PFSK-1 (cell line): ENCODE results near the gene ZNF71.

Source experiments
- FOXP2 ChIP-seq: optimal IDR thresholded peaks from 2 replicates; pipeline ENCODE3; 2011; ENCODE audit warnings: borderline replicate concordance, control low read depth, inconsistent platforms; ENCODE audit not compliant: insufficient read depth; ENCODE audit errors: extremely low read length, extremely low read depth
- POLR2AphosphoS5 ChIP-seq: IDR thresholded peaks from 2 replicates; pipeline ENCODE4 v1.6.1; 2012; ENCODE audit warnings: low read depth, mild to moderate bottlenecking, control low read depth, low read length, moderate library complexity
- SIN3A ChIP-seq: IDR thresholded peaks from 2 replicates; pipeline ENCODE4 v1.6.1; 2012; ENCODE audit warnings: mild to moderate bottlenecking, low read length, moderate library complexity, borderline replicate concordance; ENCODE audit not compliant: insufficient read depth
- TAF1 ChIP-seq: IDR thresholded peaks from 2 replicates; pipeline ENCODE4 v1.6.1; 2012; ENCODE audit warnings: low read length, control low read depth, borderline replicate concordance; ENCODE audit not compliant: insufficient read depth
- TF ChIP-seq, protein P1 (sequence below), 2 experiments: IDR thresholded peaks; 2 replicates each; pipeline versions ENCODE4 v1.6.1 to v1.8.0; 2011 to 2012; ENCODE audit warnings: low read depth in 2 of 2, low read length in 2 of 2, control low read depth in 1 of 2, inconsistent platforms in 1 of 2, mild to moderate bottlenecking in 1 of 2, moderate library complexity in 1 of 2; ENCODE audit not compliant: insufficient read depth in 1 of 2

The ZNF71 gene

GRCh38 chr19:56594446-56594782, 688 bp upstream of the ZNF71 start:
- no peak for TF ChIP-seq POLR2AphosphoS5
- no peak for TF ChIP-seq TAF1
- no peak for TF ChIP-seq FOXP2
- no peak for TF ChIP-seq SIN3A
- TF ChIP-seq, protein P1, sequence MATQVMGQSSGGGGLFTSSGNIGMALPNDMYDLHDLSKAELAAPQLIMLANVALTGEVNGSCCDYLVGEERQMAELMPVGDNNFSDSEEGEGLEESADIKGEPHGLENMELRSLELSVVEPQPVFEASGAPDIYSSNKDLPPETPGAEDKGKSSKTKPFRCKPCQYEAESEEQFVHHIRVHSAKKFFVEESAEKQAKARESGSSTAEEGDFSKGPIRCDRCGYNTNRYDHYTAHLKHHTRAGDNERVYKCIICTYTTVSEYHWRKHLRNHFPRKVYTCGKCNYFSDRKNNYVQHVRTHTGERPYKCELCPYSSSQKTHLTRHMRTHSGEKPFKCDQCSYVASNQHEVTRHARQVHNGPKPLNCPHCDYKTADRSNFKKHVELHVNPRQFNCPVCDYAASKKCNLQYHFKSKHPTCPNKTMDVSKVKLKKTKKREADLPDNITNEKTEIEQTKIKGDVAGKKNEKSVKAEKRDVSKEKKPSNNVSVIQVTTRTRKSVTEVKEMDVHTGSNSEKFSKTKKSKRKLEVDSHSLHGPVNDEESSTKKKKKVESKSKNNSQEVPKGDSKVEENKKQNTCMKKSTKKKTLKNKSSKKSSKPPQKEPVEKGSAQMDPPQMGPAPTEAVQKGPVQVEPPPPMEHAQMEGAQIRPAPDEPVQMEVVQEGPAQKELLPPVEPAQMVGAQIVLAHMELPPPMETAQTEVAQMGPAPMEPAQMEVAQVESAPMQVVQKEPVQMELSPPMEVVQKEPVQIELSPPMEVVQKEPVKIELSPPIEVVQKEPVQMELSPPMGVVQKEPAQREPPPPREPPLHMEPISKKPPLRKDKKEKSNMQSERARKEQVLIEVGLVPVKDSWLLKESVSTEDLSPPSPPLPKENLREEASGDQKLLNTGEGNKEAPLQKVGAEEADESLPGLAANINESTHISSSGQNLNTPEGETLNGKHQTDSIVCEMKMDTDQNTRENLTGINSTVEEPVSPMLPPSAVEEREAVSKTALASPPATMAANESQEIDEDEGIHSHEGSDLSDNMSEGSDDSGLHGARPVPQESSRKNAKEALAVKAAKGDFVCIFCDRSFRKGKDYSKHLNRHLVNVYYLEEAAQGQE (IDR thresholded peaks at IDR 0.05; ENCODE audit: insufficient read depth in 1 of 2, low read depth in 2 of 2, low read length in 2 of 2): no peak

DNA sequence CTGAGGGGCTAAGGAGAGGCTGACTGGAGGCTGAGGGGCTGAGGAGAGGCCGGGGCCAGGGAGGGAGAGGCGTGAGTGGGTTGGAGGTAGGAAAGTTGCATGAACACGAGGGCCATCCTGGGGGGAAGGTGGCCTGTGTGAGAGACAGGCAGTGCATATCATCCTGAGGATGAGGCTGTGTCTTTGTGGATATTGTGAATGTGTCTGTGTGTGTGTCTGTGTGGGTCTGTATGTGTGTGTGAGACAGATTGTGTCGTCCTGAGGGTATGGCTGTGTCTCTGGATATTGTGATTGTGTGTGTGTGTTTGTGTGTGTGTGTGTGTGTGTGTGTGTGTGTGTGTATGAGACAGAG, 422 bp downstream of the ZNF71 start:
- TF ChIP-seq FOXP2 (no peak), TAF1 (no peak), POLR2AphosphoS5 (no peak), SIN3A (no peak)
- TF ChIP-seq, protein P1 (IDR thresholded peaks at IDR 0.05; ENCODE audit: insufficient read depth in 1 of 2, low read depth in 2 of 2, low read length in 2 of 2): no peak

DNA sequence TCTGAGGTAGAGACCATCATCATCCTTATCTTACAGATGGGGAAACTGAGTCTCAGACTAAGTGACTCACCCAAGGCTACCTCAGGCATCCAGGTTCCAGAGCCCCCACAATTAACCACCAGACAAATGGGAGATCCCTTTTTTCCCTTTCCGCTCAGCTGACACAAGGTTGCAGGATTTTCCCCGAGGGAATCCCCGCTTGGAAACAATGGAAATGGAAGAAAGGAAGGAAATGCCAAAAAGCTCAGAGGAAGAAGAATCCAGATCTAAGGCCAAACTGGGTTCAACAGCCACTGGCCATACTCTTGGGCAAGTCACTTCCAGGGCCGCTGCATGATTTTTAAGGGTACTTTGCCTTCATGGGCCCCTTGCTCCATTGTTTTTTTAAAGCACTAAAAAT, 1.6 kb downstream of the ZNF71 start:
- TF ChIP-seq SIN3A: no peak

GRCh38 chr19:56597696-56598095, 2.6 kb downstream of the ZNF71 start:
- no peak for TF ChIP-seq SIN3A
- no peak for TF ChIP-seq POLR2AphosphoS5
- TF ChIP-seq FOXP2: no peak
- TF ChIP-seq TAF1: no peak
- TF ChIP-seq, protein P1 (IDR thresholded peaks at IDR 0.05; ENCODE audit: insufficient read depth in 1 of 2, low read depth in 2 of 2, low read length in 2 of 2): no peak

- no peak for TF ChIP-seq SIN3A
- TF ChIP-seq, protein P1 (IDR thresholded peaks at IDR 0.05; ENCODE audit: insufficient read depth in 1 of 2, low read depth in 2 of 2, low read length in 2 of 2): no peak
- TF ChIP-seq TAF1: no peak
- TF ChIP-seq FOXP2: no peak
- TF ChIP-seq POLR2AphosphoS5: no peak
These were observed 6.3 kb downstream of the ZNF71 start for GRCh38 chr19:56601375-56601774.
